ENCODE measurements around the gene RPL15. TPM values are rescaled to one million over a fixed set of nuclear protein-coding genes. Genes with fewer than 3 reads are reported as not detected.

RPL15 gene
- total and polyA plus RNA-seq, 2 of the 8 experiments (the other 6 are each of a cell fraction or from before 2014, with no cell fraction given), result 2,819 to 6,473 TPM

DNA sequence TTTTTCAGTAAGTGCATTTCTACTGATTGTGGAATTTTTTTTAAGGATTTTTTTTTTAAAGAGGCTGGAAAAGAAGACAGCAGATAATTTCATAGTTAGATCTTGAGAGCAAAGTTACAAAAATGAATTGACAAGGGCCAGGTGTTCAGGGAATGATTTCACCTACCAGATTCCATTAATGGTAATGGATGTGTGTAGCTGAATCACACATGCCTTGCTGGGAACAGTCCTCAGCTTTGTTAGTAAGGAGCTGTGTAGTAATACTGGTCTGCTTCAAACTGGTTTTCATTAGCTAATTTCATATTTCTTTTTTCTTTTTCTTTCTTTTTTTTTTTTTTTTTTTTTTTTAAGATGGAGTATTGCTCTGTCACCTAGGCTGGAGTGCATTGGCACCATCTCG lies 44.1 kb downstream of the RPL15 start:
- Histone ChIP-seq H3K18ac (ENCODE audit: extremely low read depth, low read length) (no peak overlapping the region), H3K4ac (replicated peaks; ENCODE audit: insufficient read length, low read depth, low read length) (no peak overlapping the region), H2BK5ac (ENCODE audit: low read depth, low read length) (no peak overlapping the region), H2BK15ac (ENCODE audit: low read length) (no peak overlapping the region), H4K91ac (replicated peaks; ENCODE audit: insufficient read length, low read length) (no peak overlapping the region), H3K4me3 (ENCODE audit: extremely low read depth in 1 of 4, insufficient read depth in 2 of 4, low read depth in 3 of 4, low read length in 4 of 4) (no peak overlapping the region), H3K27ac (ENCODE audit: low read depth, low read length) (no peak overlapping the region), H2BK120ac (replicated peaks; ENCODE audit: low read depth, low read length) (no peak overlapping the region), H3K9ac (replicated peaks in 1 of 4; ENCODE audit: extremely low read depth in 1 of 4, low read depth in 3 of 4, low read length in 3 of 4) (no peak overlapping the region), H4K8ac (ENCODE audit: extremely low read depth, insufficient read depth, low read length) (no peak overlapping the region), H2BK20ac (ENCODE audit: low read length) (no peak overlapping the region), H2AFZ (ENCODE audit: low read length) (no peak overlapping the region), H3K36me3 (ENCODE audit: control insufficient read depth in 2 of 4, insufficient read depth in 4 of 4, low read length in 3 of 4) (peaks cover 0 to 56% (median 10%) of the 10 kb centered on the region in 4 experiments; a peak in 6 of 8 replicates), H4K20me1 (replicated peaks in 1 of 2; ENCODE audit: control insufficient read depth in 1 of 2, insufficient read depth in 2 of 2, low read length in 2 of 2) (no peaks in the 10 kb centered on the region), H3K23me2 (ENCODE audit: low read depth, low read length) (no peaks in the 10 kb centered on the region), H3K23ac (ENCODE audit: insufficient read length) (no peak overlapping the region), H3K14ac (ENCODE audit: insufficient read length) (no peak overlapping the region), H2BK12ac (ENCODE audit: low read depth, low read length) (no peak overlapping the region), H3K9me3 (ENCODE audit: insufficient read depth in 2 of 2, low read depth in 1 of 2, low read length in 1 of 2) (no peaks in the 10 kb centered on the region), H3K27me3 (replicated peaks in 1 of 4; ENCODE audit: control insufficient read depth in 3 of 4, extremely low read depth in 1 of 4, insufficient read depth in 3 of 4, low read length in 3 of 4) (no peaks in the 10 kb centered on the region), H3K4me1 (replicated peaks in 1 of 4; ENCODE audit: control insufficient read depth in 3 of 4, insufficient read depth in 4 of 4, low read length in 3 of 4) (no peaks in the 10 kb centered on the region), H3K4me2 (ENCODE audit: insufficient read depth in 1 of 2, low read depth in 2 of 2, low read length in 2 of 2) (no peak overlapping the region), H3K79me1 (ENCODE audit: low read depth, low read length) (no peaks in the 10 kb centered on the region), H4K5ac (ENCODE audit: insufficient read length, low read depth, low read length) (no peak overlapping the region), H3K79me2 (ENCODE audit: control insufficient read depth in 1 of 2, insufficient read depth in 2 of 2, low read length in 2 of 2) (peaks cover 0 to 13% of the 10 kb centered on the region in 2 experiments; a peak in 2 of 4 replicates), H2AK5ac (ENCODE audit: low read depth, low read length) (no peak overlapping the region), H3K56ac (replicated peaks; ENCODE audit: insufficient read length, low read depth, low read length) (no peak overlapping the region)
- TF ChIP-seq CEBPB (IDR thresholded peaks at IDR 0.05; ENCODE audit: low read depth, low read length), result no peak
- no peak for TF ChIP-seq TEAD4 (IDR thresholded peaks at IDR 0.05; ENCODE audit: low read depth, low read length)
- no peak for TF ChIP-seq TBP (IDR thresholded peaks at IDR 0.05; ENCODE audit: low read depth, low read length)
- TF ChIP-seq POLR2A (IDR thresholded peaks at IDR 0.05; ENCODE audit: control extremely low read depth in 1 of 2, low read depth in 2 of 2, low read length in 2 of 2), result no peak
- TF ChIP-seq SIN3A (conservative IDR thresholded peaks at IDR 0.05 in 1 of 2, IDR thresholded peaks at IDR 0.05 in 1 of 2; ENCODE audit: low read depth in 1 of 2, low read length in 2 of 2), result no peak
- no peak for TF ChIP-seq EP300 (IDR thresholded peaks at IDR 0.05; ENCODE audit: borderline replicate concordance in 1 of 2, low read depth in 2 of 2, low read length in 2 of 2)
- no peak for TF ChIP-seq ZNF274 (IDR thresholded peaks at IDR 0.05; ENCODE audit: borderline replicate concordance, extremely low read depth, low read length)
- no peak for TF ChIP-seq SIRT6 (IDR thresholded peaks at IDR 0.05; ENCODE audit: low read length)
- no peak for TF ChIP-seq CBX8 (IDR thresholded peaks at IDR 0.05; ENCODE audit: borderline replicate concordance, low read depth, low read length)
- no peak for TF ChIP-seq SP1 (IDR thresholded peaks at IDR 0.05; ENCODE audit: low read depth, low read length)
- no peak for TF ChIP-seq CTBP2 (IDR thresholded peaks at IDR 0.05; ENCODE audit: borderline replicate concordance, insufficient read depth, insufficient read length, low read length)
- TF ChIP-seq, protein P1, sequence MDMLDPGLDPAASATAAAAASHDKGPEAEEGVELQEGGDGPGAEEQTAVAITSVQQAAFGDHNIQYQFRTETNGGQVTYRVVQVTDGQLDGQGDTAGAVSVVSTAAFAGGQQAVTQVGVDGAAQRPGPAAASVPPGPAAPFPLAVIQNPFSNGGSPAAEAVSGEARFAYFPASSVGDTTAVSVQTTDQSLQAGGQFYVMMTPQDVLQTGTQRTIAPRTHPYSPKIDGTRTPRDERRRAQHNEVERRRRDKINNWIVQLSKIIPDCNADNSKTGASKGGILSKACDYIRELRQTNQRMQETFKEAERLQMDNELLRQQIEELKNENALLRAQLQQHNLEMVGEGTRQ (IDR thresholded peaks at IDR 0.05; ENCODE audit: low read length), result no peak
- CTCF ChIA-PET (ENCODE audit: partially characterized antibody), result interaction anchor here (2.4 kb wide), 1 partner anchor 13 kb away, joined by 6 read pairs; no protein-coding TSS in a partner anchor
- no peak for DNase-seq (ENCODE audit: low read depth in 1 of 2, low spot score in 2 of 2)
- no CpG with 5 or more reads among the region's 1 CpG for WGBS, 2 experiments (ENCODE audit: extremely low coverage in 1 of 2, insufficient coverage in 1 of 2, insufficient read length in 1 of 2, insufficient replicate concordance in 2 of 2, low coverage in 1 of 2, low lambda C conversion rate in 2 of 2, missing lambda C conversion rate in 1 of 2)
- no peak for FAIRE-seq
- POLR2A ChIA-PET (ENCODE audit: partially characterized antibody), result interaction anchor here (2.3 kb wide), 1 partner anchor 44 kb away, joined by 14 read pairs; the partner anchor contains the start of genes NKIRAS1 and RPL15

All from H1 (cell line).